Neuron (in vitro differentiated cells): Measurements from ENCODE around the gene CPLX3.

Experiments
- H2AFZ ChIP-seq: one replicate; pipeline ENCODE4 v1.6.1; 2013; ENCODE audit warnings: low read depth, mild to moderate bottlenecking, inconsistent platforms, low read length, moderate library complexity
- H3K27me3 ChIP-seq: one replicate; pipeline ENCODE4 v1.6.1; 2013; ENCODE audit warnings: low read length; ENCODE audit not compliant: insufficient read depth
- H3K36me3 ChIP-seq: one replicate; pipeline ENCODE4 v1.6.1; 2013; ENCODE audit warnings: low read length; ENCODE audit not compliant: insufficient read depth
- H3K4me1 ChIP-seq: one replicate; pipeline ENCODE4 v1.6.1; 2013; ENCODE audit warnings: low read length; ENCODE audit not compliant: insufficient read depth
- H3K4me3 ChIP-seq: 2 replicates; pipeline ENCODE4 v1.5.1; 2013; ENCODE audit warnings: mild to moderate bottlenecking, low read length, moderate library complexity
- H3K9me3 ChIP-seq: one replicate; pipeline ENCODE4 v1.6.1; 2013; ENCODE audit warnings: low read length

CPLX3 gene, protein sequence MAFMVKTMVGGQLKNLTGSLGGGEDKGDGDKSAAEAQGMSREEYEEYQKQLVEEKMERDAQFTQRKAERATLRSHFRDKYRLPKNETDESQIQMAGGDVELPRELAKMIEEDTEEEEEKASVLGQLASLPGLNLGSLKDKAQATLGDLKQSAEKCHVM

GRCh38 chr15:74826364-74826819, at the start of gene CPLX3:
CPLX3 (plus strand) TSS chr15:74826627; CDS start chr15:74826704, 77 bp downstream.
- H3K36me3 ChIP-seq = no peaks in the 10 kb centered on the region
- no peak within 1 kb of the TSS for H2AFZ ChIP-seq
- H3K9me3 ChIP-seq = no peaks in the 10 kb centered on the region
- no peak within 1 kb of the TSS for H3K4me3 ChIP-seq
- peaks cover 3% of the 10 kb centered on the region for H3K4me1 ChIP-seq
- H3K27me3 ChIP-seq = peaks cover 74% of the 10 kb centered on the region

- H2AFZ ChIP-seq = no peak overlapping the region
- no peaks in the 10 kb centered on the region for H3K9me3 ChIP-seq
- H3K27me3 ChIP-seq = no peaks in the 10 kb centered on the region
- H3K4me3 ChIP-seq = no peak overlapping the region
- no peaks in the 10 kb centered on the region for H3K36me3 ChIP-seq
- H3K4me1 ChIP-seq = peaks cover 45% of the 10 kb centered on the region
These were observed 49.3 kb upstream of the CPLX3 start for GRCh38 chr15:74776821-74777768.

- H3K4me1 ChIP-seq = peaks cover 50% of the 10 kb centered on the region
- H3K9me3 ChIP-seq = no peaks in the 10 kb centered on the region
- no peaks in the 10 kb centered on the region for H3K36me3 ChIP-seq
- H3K27me3 ChIP-seq = no peaks in the 10 kb centered on the region
- no peak overlapping the region for H2AFZ ChIP-seq
- no peak overlapping the region for H3K4me3 ChIP-seq
These were observed 48.4 kb upstream of the CPLX3 start for GRCh38 chr15:74777769-74778598.

DNA sequence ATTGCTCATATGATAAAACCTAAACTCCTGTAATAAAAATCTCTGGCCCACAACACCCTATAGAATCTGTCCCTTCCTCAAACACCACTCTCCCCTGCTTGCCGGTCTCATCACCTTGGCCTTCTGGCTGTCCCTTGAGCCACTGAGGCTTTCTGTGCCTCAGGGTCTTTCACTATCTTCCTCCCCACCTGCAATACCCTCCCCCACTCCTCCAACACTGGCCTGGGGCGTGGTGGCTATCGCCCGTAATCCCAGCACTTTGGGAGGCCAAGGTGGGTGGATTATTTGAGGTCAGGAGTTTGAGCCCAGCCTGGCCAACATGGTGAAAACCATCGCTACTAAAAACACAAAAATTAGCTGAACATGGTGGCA, 47.8 kb upstream of the CPLX3 start:
- Histone ChIP-seq H3K4me1 (peaks cover 50% of the 10 kb centered on the region), H3K9me3 (no peaks in the 10 kb centered on the region), H3K4me3 (no peak overlapping the region), H3K27me3 (no peaks in the 10 kb centered on the region), H2AFZ (no peak overlapping the region), H3K36me3 (no peaks in the 10 kb centered on the region)

- H3K27me3 ChIP-seq = no peaks in the 10 kb centered on the region
- H3K4me1 ChIP-seq = peaks cover 50% of the 10 kb centered on the region
- H3K36me3 ChIP-seq = no peaks in the 10 kb centered on the region
- H3K9me3 ChIP-seq = no peaks in the 10 kb centered on the region
- H3K4me3 ChIP-seq = no peak overlapping the region
- H2AFZ ChIP-seq = no peak overlapping the region
These were observed 47.2 kb upstream of the CPLX3 start for GRCh38 chr15:74779162-74779648.

GRCh38 chr15:74780523-74781430, 45.6 kb upstream of the CPLX3 start:
- peak overlapping the region; percentile 89 for H3K4me3 ChIP-seq
- no peaks in the 10 kb centered on the region for H3K27me3 ChIP-seq
- H2AFZ ChIP-seq = no peak overlapping the region
- H3K4me1 ChIP-seq = peaks cover 56% of the 10 kb centered on the region
- H3K36me3 ChIP-seq = no peaks in the 10 kb centered on the region
- H3K9me3 ChIP-seq = no peaks in the 10 kb centered on the region

DNA sequence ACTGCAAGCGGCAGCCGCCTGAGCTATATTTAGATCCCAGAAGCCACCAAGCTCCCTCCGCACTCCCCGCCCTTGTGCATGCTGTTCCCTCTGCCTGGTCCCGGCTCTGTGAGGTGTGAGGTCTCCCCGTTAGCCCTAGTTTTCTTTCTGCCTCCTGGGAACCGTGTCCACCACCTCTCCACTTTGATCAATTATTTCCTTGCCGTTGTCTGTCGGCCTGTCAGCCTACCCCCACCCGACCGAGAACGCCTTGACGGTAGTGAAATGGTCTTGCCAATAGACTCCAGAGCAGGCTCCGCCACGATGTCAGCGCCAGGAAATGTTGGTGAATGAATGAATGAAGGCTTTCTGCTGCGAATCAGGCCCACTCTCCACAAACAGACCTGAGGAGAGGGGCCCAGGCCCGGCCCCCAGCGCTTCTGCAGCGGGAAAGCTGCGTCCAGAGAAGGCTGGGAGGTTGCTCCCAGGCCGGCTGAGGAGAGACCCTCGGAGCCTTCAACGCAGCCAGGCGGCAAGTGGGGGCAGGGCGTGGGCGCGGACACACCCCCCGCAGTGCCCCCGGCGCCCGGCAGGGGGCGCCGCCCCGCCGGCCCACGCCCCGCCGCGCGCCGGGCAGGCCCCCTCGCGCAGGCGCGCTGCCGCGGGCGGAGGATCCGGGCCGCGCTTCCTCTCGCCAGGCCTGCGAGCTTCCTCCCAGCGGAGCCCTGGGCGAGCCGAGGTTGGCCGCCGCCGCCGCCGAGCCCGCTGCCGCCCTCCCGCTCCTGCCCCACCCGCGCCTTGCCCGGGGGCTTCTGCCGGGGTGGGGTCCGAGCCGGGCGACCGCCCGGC, 44.8 kb upstream of the CPLX3 start, which contains the start of gene CSK:
TSS of gene CSK (plus strand) at position 650 of the 828 bp plus-strand sequence. CDS start 16,218 bp downstream, outside the sequence.
- H3K36me3 ChIP-seq = no peaks in the 10 kb centered on the region
- H3K4me3 ChIP-seq = peak within 1 kb of the TSS; percentile 89
- peaks cover 54% of the 10 kb centered on the region for H3K4me1 ChIP-seq
- H3K27me3 ChIP-seq = no peaks in the 10 kb centered on the region
- no peaks in the 10 kb centered on the region for H3K9me3 ChIP-seq
- peak within 1 kb of the TSS; percentile 44 for H2AFZ ChIP-seq

DNA sequence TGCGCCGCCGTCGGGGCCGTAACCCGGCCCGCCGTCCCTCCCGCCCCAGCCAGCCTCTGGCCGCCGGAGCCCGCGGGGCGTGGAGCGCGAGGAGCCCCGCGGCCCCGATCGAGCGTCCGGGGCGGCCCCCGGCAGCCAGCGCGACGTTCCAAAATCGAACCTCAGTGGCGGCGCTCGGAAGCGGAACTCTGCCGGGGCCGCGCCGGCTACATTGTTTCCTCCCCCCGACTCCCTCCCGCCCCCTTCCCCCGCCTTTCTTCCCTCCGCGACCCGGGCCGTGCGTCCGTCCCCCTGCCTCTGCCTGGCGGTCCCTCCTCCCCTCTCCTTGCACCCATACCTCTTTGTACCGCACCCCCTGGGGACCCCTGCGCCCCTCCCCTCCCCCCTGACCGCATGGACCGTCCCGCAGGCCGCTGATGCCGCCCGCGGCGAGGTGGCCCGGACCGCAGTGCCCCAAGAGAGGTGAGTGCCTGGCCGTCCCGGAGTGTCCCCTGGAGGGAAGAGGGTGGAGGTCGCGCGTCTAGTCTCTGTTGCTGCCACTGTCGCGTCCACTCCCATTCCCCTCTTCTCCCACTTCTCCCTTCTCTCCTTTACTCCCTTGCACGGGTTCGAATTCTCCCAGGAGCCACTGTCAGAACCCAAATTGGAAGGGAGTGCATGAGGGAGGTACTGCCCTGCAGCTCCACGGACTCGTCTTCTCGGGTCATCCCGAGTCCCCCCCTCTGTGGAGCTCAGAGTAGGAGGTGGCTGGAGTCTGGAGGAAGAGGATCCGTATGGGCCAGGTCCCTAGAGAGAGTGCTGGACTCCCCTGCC, 44.0 kb upstream of the CPLX3 start:
- Histone ChIP-seq H3K27me3 (no peaks in the 10 kb centered on the region), H3K4me1 (peaks cover 46% of the 10 kb centered on the region), H3K9me3 (no peaks in the 10 kb centered on the region), H3K36me3 (no peaks in the 10 kb centered on the region), H2AFZ (no peak overlapping the region), H3K4me3 (peak overlapping the region; percentile 89)

GRCh38 chr15:74783072-74783807, 43.2 kb upstream of the CPLX3 start:
- Histone ChIP-seq H3K9me3 (no peaks in the 10 kb centered on the region), H3K4me1 (peaks cover 46% of the 10 kb centered on the region), H2AFZ (no peak overlapping the region), H3K36me3 (no peaks in the 10 kb centered on the region), H3K27me3 (no peaks in the 10 kb centered on the region), H3K4me3 (peak overlapping the region; percentile 89)

- no peaks in the 10 kb centered on the region for H3K36me3 ChIP-seq
- H2AFZ ChIP-seq = no peak overlapping the region
- no peaks in the 10 kb centered on the region for H3K9me3 ChIP-seq
- H3K4me1 ChIP-seq = peaks cover 46% of the 10 kb centered on the region
- H3K27me3 ChIP-seq = no peaks in the 10 kb centered on the region
- H3K4me3 ChIP-seq = peak overlapping the region; percentile 89
These were observed 42.6 kb upstream of the CPLX3 start for GRCh38 chr15:74783808-74784175.
